IMR-90 (cell line): ENCODE results near the gene CCDC90B. TPM values are rescaled to one million over a fixed set of nuclear protein-coding genes. Genes with fewer than 3 reads are reported as not detected.

Source experiments
- ATAC-seq: fragments of 200-7000 bp; cut with Tn5 transposase; 2 replicates; pipeline ENCODE4 v1.9.1; 2020; ENCODE audit warnings: low read depth, mild to moderate bottlenecking, moderate library complexity
- BruUV-seq: library from RNA; stranded (reverse); fragments of 400-500 nt; replicated peaks from 2 replicates; lab custom pipeline; 2021; lab: Mats Ljungman, UMichigan
- CTCF ChIA-PET: fragments of 300-600 bp; formaldehyde crosslinking; extraction: SDS; loops from one replicate; lab custom pipeline; 2021; ENCODE audit warnings: antibody characterized with exemption; lab: Yijun Ruan, JAX
- POLR2A ChIA-PET: fragments of 300-600 bp; sonication (Branson Sonifier 250); formaldehyde crosslinking; loops from one replicate; lab custom pipeline; 2022; ENCODE audit warnings: antibody characterized with exemption; ENCODE audit not compliant: unreplicated experiment; lab: Charles Lee
- DNase-seq: peaks from one replicate; pipeline ENCODE4 v3.0.0; 2013
- H2AFZ ChIP-seq: replicated peaks from 2 replicates; pipeline ENCODE3; 2013; ENCODE audit warnings: low read length, mild to moderate bottlenecking; ENCODE audit not compliant: poor library complexity
- H2AK5ac ChIP-seq: 2 replicates; pipeline ENCODE4 v1.6.1; 2013; ENCODE audit warnings: low read depth, low read length, inconsistent platforms
- H2AK9ac ChIP-seq: replicated peaks from 2 replicates; pipeline ENCODE3; 2013; ENCODE audit warnings: mild to moderate bottlenecking, low read depth, low read length, moderate library complexity; ENCODE audit not compliant: poor library complexity
- H2BK120ac ChIP-seq: 2 replicates; pipeline ENCODE4 v1.6.1; 2013; ENCODE audit warnings: low read depth, low read length, inconsistent platforms
- H2BK15ac ChIP-seq: 3 replicates; pipeline ENCODE4 v1.6.1; 2013; ENCODE audit warnings: low read depth, low read length, inconsistent platforms
- H2BK20ac ChIP-seq: 2 replicates; pipeline ENCODE4 v1.6.1; 2013; ENCODE audit warnings: low read depth, mild to moderate bottlenecking, inconsistent platforms, low read length, moderate library complexity
- H2BK5ac ChIP-seq: 2 replicates; pipeline ENCODE4 v1.6.1; 2013; ENCODE audit warnings: mild to moderate bottlenecking, low read depth, low read length, inconsistent platforms; ENCODE audit not compliant: poor library complexity, severe bottlenecking
- H3K14ac ChIP-seq: replicated peaks from 2 replicates; pipeline ENCODE4 v1.6.1; 2013; ENCODE audit warnings: low read depth, low read length, inconsistent platforms
- H3K18ac ChIP-seq: 2 replicates; pipeline ENCODE4 v1.6.1; 2013; ENCODE audit warnings: low read depth, low read length, control low read depth
- H3K23ac ChIP-seq: 2 replicates; pipeline ENCODE4 v1.6.1; 2013; ENCODE audit warnings: low read depth, low read length, inconsistent platforms
- H3K27ac ChIP-seq: 2 replicates; pipeline ENCODE4 v1.5.1; 2013; ENCODE audit warnings: mild to moderate bottlenecking, control low read depth, low read length; ENCODE audit not compliant: insufficient read depth
- H3K27me3 ChIP-seq: 2 replicates; pipeline ENCODE4 v1.6.1; 2013; ENCODE audit warnings: low read length; ENCODE audit not compliant: control insufficient read depth, insufficient read depth
- H3K36me3 ChIP-seq: 2 replicates; pipeline ENCODE4 v1.6.1; 2013; ENCODE audit warnings: low read length, mixed read lengths; ENCODE audit not compliant: control insufficient read depth, insufficient read depth
- H3K4ac ChIP-seq: 2 replicates; pipeline ENCODE4 v1.6.1; 2013; ENCODE audit warnings: low read depth, low read length, inconsistent platforms
- H3K4me1 ChIP-seq: 2 replicates; pipeline ENCODE4 v1.6.1; 2013; ENCODE audit warnings: low read length, mixed read lengths; ENCODE audit not compliant: control insufficient read depth, insufficient read depth
- H3K4me2 ChIP-seq: 2 replicates; pipeline ENCODE4 v1.6.1; 2013; ENCODE audit warnings: low read depth, mild to moderate bottlenecking, control low read depth, low read length, moderate library complexity
- H3K4me3 ChIP-seq: 2 replicates; pipeline ENCODE4 v1.5.1; 2013; ENCODE audit warnings: low read depth, mild to moderate bottlenecking, control low read depth, low read length, moderate library complexity; ENCODE audit not compliant: insufficient read depth
- H3K56ac ChIP-seq: 2 replicates; pipeline ENCODE4 v1.6.1; 2013; ENCODE audit warnings: low read length, inconsistent platforms; ENCODE audit not compliant: insufficient read depth; ENCODE audit errors: extremely low read depth
- H3K79me1 ChIP-seq, 2 experiments: 2 replicates each; pipeline ENCODE4 v1.6.1; 2013; ENCODE audit warnings: low read length in 2 of 2, inconsistent platforms in 1 of 2, low read depth in 1 of 2
- H3K9ac ChIP-seq: 2 replicates; pipeline ENCODE4 v1.6.1; 2013; ENCODE audit warnings: low read depth, low read length, control low read depth
- H3K9me1 ChIP-seq: 2 replicates; pipeline ENCODE4 v1.6.1; 2013; ENCODE audit warnings: low read length, inconsistent platforms; ENCODE audit not compliant: insufficient read depth
- H3K9me3 ChIP-seq: 2 replicates; pipeline ENCODE4 v1.6.1; 2013; ENCODE audit warnings: low read length; ENCODE audit not compliant: control insufficient read depth, insufficient read depth
- H4K20me1 ChIP-seq: 2 replicates; pipeline ENCODE4 v1.6.1; 2013; ENCODE audit warnings: low read length, inconsistent platforms; ENCODE audit not compliant: insufficient read depth
- H4K5ac ChIP-seq: 2 replicates; pipeline ENCODE4 v1.6.1; 2013; ENCODE audit warnings: mild to moderate bottlenecking, low read depth, low read length, control low read depth
- H4K8ac ChIP-seq, 2 experiments: 2 replicates each; pipeline ENCODE4 v1.6.1; 2013; ENCODE audit warnings: low read depth in 2 of 2, low read length in 2 of 2, control low read depth in 1 of 2, inconsistent platforms in 1 of 2
- H4K91ac ChIP-seq: 2 replicates; pipeline ENCODE4 v1.6.1; 2013; ENCODE audit warnings: low read depth, low read length, inconsistent platforms; ENCODE audit not compliant: insufficient read depth
- FOS ChIP-seq: fragments of 150-350 bp; IDR thresholded peaks from 2 replicates; pipeline ENCODE4 v1.6.1; 2016; ENCODE audit warnings: low read depth, low read length
- MAFK ChIP-seq: IDR thresholded peaks from 2 replicates; pipeline ENCODE4 v1.6.1; 2012; ENCODE audit warnings: low read depth, low read length, improper control_type of control experiment
- WGBS, 2 experiments: methylation state at CpG; one replicate each; pipeline versions ENCODE4 v1.1.5 to v1.1.7; 2013; ENCODE audit warnings: missing lambda C conversion rate in 2 of 2; ENCODE audit not compliant: insufficient read length in 1 of 2; ENCODE audit errors: extremely low coverage in 2 of 2; 5-methylcytosine and 5-hydroxymethylcytosine counted together
- dilution Hi-C: fragments of 300-500 bp; cut with HindIII; formaldehyde crosslinking; loops from one replicate; pipeline ENCODE4 v1.14.3; 2018; ENCODE audit warnings: low sequenced_read_pairs; ENCODE audit not compliant: unreplicated experiment
- in situ Hi-C: fragments of 300-500 bp; cut with MboI; formaldehyde crosslinking; loops from 3 replicates; pipeline ENCODE4 v1.14.3; 2019; ENCODE audit warnings: low sequenced_read_pairs, inconsistent platforms, mixed read lengths
- intact Hi-C: fragments of 100-400 bp; cut with micrococcal nuclease; formaldehyde crosslinking; loops from 2 replicates; pipeline ENCODE4 v1.10.0; 2022
- polyA plus RNA-seq, 3 experiments: library from polyadenylated mRNA; depleted of rRNA; stranded (reverse); fragments of >200 nt; gene quantifications; 2 replicates each; pipeline ENCODE4 v1.2.3, GENCODE V29; 2012; ENCODE audit warnings: low replicate concordance in 1 of 3
- total RNA-seq: library from RNA; depleted of rRNA; stranded (reverse); fragments of >200 nt; gene quantifications from 2 replicates; pipeline ENCODE4 v1.2.3, GENCODE V29; 2012
- TF ChIP-seq, protein P1 (sequence below): conservative IDR thresholded peaks from 2 replicates; pipeline ENCODE4 v1.5.1; 2012; ENCODE audit warnings: mild to moderate bottlenecking, low read depth, low read length, improper control_type of control experiment

CCDC90B gene
- total and polyA plus RNA-seq, 2 of the 4 experiments (the other 2 are of a cell fraction) = 35.8 to 43.7 TPM

DNA sequence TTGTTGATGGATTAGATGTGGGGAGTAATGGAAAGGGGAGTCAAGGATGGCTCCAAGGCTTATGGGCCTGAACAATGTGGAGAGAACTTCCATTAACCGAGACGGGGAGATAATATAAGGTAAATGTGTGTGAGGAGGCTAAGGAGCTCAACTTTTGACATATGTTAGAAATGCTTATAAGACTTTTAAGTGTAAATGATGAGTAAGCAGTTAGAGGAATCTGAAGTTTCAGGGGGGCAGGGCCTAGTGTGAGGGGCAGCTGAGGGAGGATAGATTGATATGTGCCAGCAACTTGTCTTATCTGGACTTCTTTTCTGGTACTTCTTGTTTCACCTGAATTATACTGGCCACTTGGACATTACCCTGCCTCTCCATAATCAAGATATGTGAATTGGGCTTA is 62.7 kb downstream of the CCDC90B start:
- no peak overlapping the region for H2AK9ac ChIP-seq
- no peak overlapping the region for H3K14ac ChIP-seq
- no peak overlapping the region for H3K9ac ChIP-seq
- dilution Hi-C loops = no loop called here
- no peaks in the 10 kb centered on the region for H3K9me3 ChIP-seq
- no peaks in the 10 kb centered on the region for H4K20me1 ChIP-seq
- no peak for TF ChIP-seq FOS
- TF ChIP-seq, protein P1, sequence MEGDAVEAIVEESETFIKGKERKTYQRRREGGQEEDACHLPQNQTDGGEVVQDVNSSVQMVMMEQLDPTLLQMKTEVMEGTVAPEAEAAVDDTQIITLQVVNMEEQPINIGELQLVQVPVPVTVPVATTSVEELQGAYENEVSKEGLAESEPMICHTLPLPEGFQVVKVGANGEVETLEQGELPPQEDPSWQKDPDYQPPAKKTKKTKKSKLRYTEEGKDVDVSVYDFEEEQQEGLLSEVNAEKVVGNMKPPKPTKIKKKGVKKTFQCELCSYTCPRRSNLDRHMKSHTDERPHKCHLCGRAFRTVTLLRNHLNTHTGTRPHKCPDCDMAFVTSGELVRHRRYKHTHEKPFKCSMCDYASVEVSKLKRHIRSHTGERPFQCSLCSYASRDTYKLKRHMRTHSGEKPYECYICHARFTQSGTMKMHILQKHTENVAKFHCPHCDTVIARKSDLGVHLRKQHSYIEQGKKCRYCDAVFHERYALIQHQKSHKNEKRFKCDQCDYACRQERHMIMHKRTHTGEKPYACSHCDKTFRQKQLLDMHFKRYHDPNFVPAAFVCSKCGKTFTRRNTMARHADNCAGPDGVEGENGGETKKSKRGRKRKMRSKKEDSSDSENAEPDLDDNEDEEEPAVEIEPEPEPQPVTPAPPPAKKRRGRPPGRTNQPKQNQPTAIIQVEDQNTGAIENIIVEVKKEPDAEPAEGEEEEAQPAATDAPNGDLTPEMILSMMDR = no peak
- peak; percentile 87 for TF ChIP-seq MAFK
- H4K91ac ChIP-seq = no peak overlapping the region
- intact Hi-C loops = no loop called here
- no peak overlapping the region for H2AK5ac ChIP-seq
- WGBS, 2 experiments = 60% methylated on average over 2 of the region's 2 CpGs; no CpG with 5 or more reads in 1 of the 2 experiments
- H4K8ac ChIP-seq = no peak overlapping the region
- peaks cover 3% of the 10 kb centered on the region; the same call in 1 of the 2 replicates for H3K4me1 ChIP-seq
- no peaks in the 10 kb centered on the region for H3K27me3 ChIP-seq
- H3K9me1 ChIP-seq = peaks cover 4% of the 10 kb centered on the region; the same call in 1 of the 2 replicates
- DNase-seq = no peak
- H3K4ac ChIP-seq = no peak overlapping the region
- H4K5ac ChIP-seq = no peak overlapping the region
- H3K4me2 ChIP-seq = no peak overlapping the region
- H3K79me1 ChIP-seq = no peaks in the 10 kb centered on the region
- no peak overlapping the region for H2BK120ac ChIP-seq
- H2AFZ ChIP-seq = no peak overlapping the region
- BruUV-seq = no TSS peak
- H3K18ac ChIP-seq = no peak overlapping the region; the same call in 1 of the 2 replicates
- in situ Hi-C loops = no loop called here
- no peaks in the 10 kb centered on the region for H3K36me3 ChIP-seq
- ChIA-PET POLR2A (no interaction called here), CTCF (no interaction called here)
- H3K27ac ChIP-seq = no peak overlapping the region
- H2BK20ac ChIP-seq = no peak overlapping the region
- no peak overlapping the region for H2BK5ac ChIP-seq
- no peak overlapping the region for H3K23ac ChIP-seq
- H3K4me3 ChIP-seq = no peak overlapping the region
- no peak for ATAC-seq
- H3K56ac ChIP-seq = no peak overlapping the region
- H2BK15ac ChIP-seq = no peak overlapping the region
